HepG2 (cell line): ENCODE data around the gene FAM118A. TPM values are rescaled to one million over a fixed set of nuclear protein-coding genes. Genes with fewer than 3 reads are reported as not detected.

Source experiments
- ATAC-seq: fragments of 200-7000 bp; cut with Tn5 transposase; 3 replicates; pipeline ENCODE4 v1.9.1; 2020; ENCODE audit warnings: mild to moderate bottlenecking, moderate library complexity
- BruUV-seq: library from RNA; stranded (reverse); fragments of 400-500 nt; replicated peaks from 2 replicates; lab custom pipeline; 2021; lab: Mats Ljungman, UMichigan
- CTCF ChIA-PET: fragments of 300-600 bp; formaldehyde crosslinking; extraction: SDS; loops from one replicate; lab custom pipeline; 2021; ENCODE audit warnings: low total read pairs, inconsistent platforms, low intra/inter-chr PET ratio; lab: Yijun Ruan, JAX
- POLR2A ChIA-PET: fragments of 350-600 bp; sonication (Branson Sonifier 250); formaldehyde crosslinking; loops from one replicate; lab custom pipeline; 2020; ENCODE audit warnings: antibody characterized with exemption, inconsistent platforms; lab: Yijun Ruan, JAX
- DNase-seq: peaks from one replicate; pipeline ENCODE4 v3.0.0-alpha.2; 2015; ENCODE audit warnings: low spot score
- FAIRE-seq: peaks from 3 replicates; lab custom pipeline; 2011; peaks lifted over from hg19 to GRCh38; lab: Jason Lieb, UNC
- H2AFZ ChIP-seq: one replicate; pipeline ENCODE4 v1.6.1; 2011; ENCODE audit warnings: low read length, inconsistent platforms
- H3K27ac ChIP-seq: fragments of 300-600 bp; 3 replicates; pipeline ENCODE4 v1.8.0; 2011; ENCODE audit warnings: mixed run types, mild to moderate bottlenecking, mixed read lengths, low read length, inconsistent platforms; ENCODE audit not compliant: insufficient read depth; ENCODE audit errors: extremely low read length
- H3K27me3 ChIP-seq, 2 experiments: fragments of 200-600 bp in 1 of 2; 2 replicates in 1 of 2; 3 replicates in 1 of 2; pipeline versions ENCODE4 v1.6.0 to v1.8.0; 2011; ENCODE audit warnings: low read length in 2 of 2, mild to moderate bottlenecking in 2 of 2, moderate library complexity in 2 of 2, inconsistent platforms in 1 of 2; ENCODE audit not compliant: insufficient read depth in 2 of 2, control insufficient read depth in 1 of 2
- H3K36me3 ChIP-seq, 2 experiments: fragments of 200-600 bp in 1 of 2; replicated peaks in 1 of 2; 2 replicates in 1 of 2; 3 replicates in 1 of 2; pipeline versions ENCODE4 v1.5.1 to v1.8.0; 2011; ENCODE audit warnings: low read length in 2 of 2, inconsistent platforms in 1 of 2; ENCODE audit not compliant: insufficient read depth in 2 of 2, control insufficient read depth in 1 of 2
- H3K4me1 ChIP-seq: 2 replicates; pipeline ENCODE4 v1.5.1; 2012; ENCODE audit warnings: low read length, inconsistent platforms; ENCODE audit not compliant: insufficient read depth
- H3K4me2 ChIP-seq: 2 replicates; pipeline ENCODE4 v1.6.0; 2011; ENCODE audit warnings: low read depth, low read length, inconsistent platforms
- H3K4me3 ChIP-seq, 3 experiments: fragments of 200-600 bp in 1 of 3; sonication (generic), shearing (Covaris generic) in 1 of 3; replicated peaks in 1 of 3; 2 replicates each; pipeline ENCODE4 v1.5.1; 2011 to 2016; ENCODE audit warnings: low read length in 3 of 3, inconsistent platforms in 2 of 3, low read depth in 2 of 3, mild to moderate bottlenecking in 2 of 3, control low read depth in 1 of 3, mixed read lengths in 1 of 3; ENCODE audit not compliant: insufficient read depth in 1 of 3
- H3K79me2 ChIP-seq: one replicate; pipeline ENCODE4 v1.6.1; 2011; ENCODE audit warnings: low read length, inconsistent platforms; ENCODE audit not compliant: insufficient read depth
- H3K9ac ChIP-seq: 2 replicates; pipeline ENCODE4 v1.6.0; 2011; ENCODE audit warnings: mild to moderate bottlenecking, low read depth, low read length, inconsistent platforms; ENCODE audit not compliant: insufficient read depth
- H3K9me3 ChIP-seq: 2 replicates; pipeline ENCODE4 v1.5.1; 2012; ENCODE audit warnings: mild to moderate bottlenecking, low read length
- H4K20me1 ChIP-seq: 2 replicates; pipeline ENCODE4 v1.6.0; 2011; ENCODE audit warnings: inconsistent platforms, mild to moderate bottlenecking, low read length, moderate library complexity; ENCODE audit not compliant: insufficient read depth
- CEBPG ChIP-seq: IDR thresholded peaks from 2 replicates; pipeline ENCODE4 v1.6.1; 2016
- HDAC1 ChIP-seq: sonication (generic); formaldehyde crosslinking; IDR thresholded peaks from 2 replicates; pipeline ENCODE4 v1.5.1; 2020; ENCODE audit warnings: mild to moderate bottlenecking, missing genetic modification reagents
- HNRNPK ChIP-seq: fragments of 200-400 bp; formaldehyde crosslinking; IDR thresholded peaks from 2 replicates; pipeline ENCODE4 v1.6.1; 2018; ENCODE audit warnings: low read length, low read depth, moderate library complexity, mild to moderate bottlenecking; ENCODE audit not compliant: poor library complexity, severe bottlenecking
- HOXD1 ChIP-seq: sonication (generic); formaldehyde crosslinking; IDR thresholded peaks from 2 replicates; pipeline ENCODE4 v1.5.0; 2020; ENCODE audit warnings: missing genetic modification reagents
- PCBP2 ChIP-seq: fragments of 200-400 bp; formaldehyde crosslinking; optimal IDR thresholded peaks from 2 replicates; pipeline ENCODE3; 2018; ENCODE audit warnings: low read length, low read depth; ENCODE audit not compliant: poor library complexity, severe bottlenecking
- SALL1 ChIP-seq: sonication (generic); formaldehyde crosslinking; IDR thresholded peaks from 2 replicates; pipeline ENCODE4 v1.8.0; 2022; ENCODE audit warnings: mild to moderate bottlenecking, missing genetic modification reagents
- ZFX ChIP-seq: sonication (generic); formaldehyde crosslinking; IDR thresholded peaks from 2 replicates; pipeline ENCODE4 v1.4.0; 2020; ENCODE audit warnings: mild to moderate bottlenecking, low read depth, missing genetic modification reagents, moderate library complexity
- ZNF160 ChIP-seq: sonication (generic); formaldehyde crosslinking; IDR thresholded peaks from 2 replicates; pipeline ENCODE4 v1.8.0; 2022; ENCODE audit warnings: mild to moderate bottlenecking, inconsistent platforms, missing genetic modification reagents
- ZNF205 ChIP-seq: IDR thresholded peaks from 2 replicates; pipeline ENCODE4 v1.6.1; 2018; ENCODE audit warnings: missing biosample characterization, missing genetic modification reagents
- ZNF263 ChIP-seq: sonication (generic); formaldehyde crosslinking; IDR thresholded peaks from 2 replicates; pipeline ENCODE4 v1.4.0; 2020; ENCODE audit warnings: missing genetic modification reagents
- ZNF451 ChIP-seq: sonication (generic); formaldehyde crosslinking; IDR thresholded peaks from 2 replicates; pipeline ENCODE4 v1.5.0; 2020; ENCODE audit warnings: mild to moderate bottlenecking, missing genetic modification reagents
- ZNF558 ChIP-seq: sonication (generic); formaldehyde crosslinking; IDR thresholded peaks from 2 replicates; pipeline ENCODE4 v1.9.0; 2022; ENCODE audit warnings: mild to moderate bottlenecking, missing genetic modification reagents, borderline replicate concordance
- ZNF572 ChIP-seq: sonication (generic); formaldehyde crosslinking; IDR thresholded peaks from 2 replicates; pipeline ENCODE4 v1.5.1; 2020; ENCODE audit warnings: mild to moderate bottlenecking, missing genetic modification reagents
- ZNF777 ChIP-seq: sonication (generic); formaldehyde crosslinking; IDR thresholded peaks from 2 replicates; pipeline ENCODE4 v1.4.0; 2020; ENCODE audit warnings: missing genetic modification reagents
- WGBS: methylation state at CpG from one replicate; pipeline ENCODE4 v1.1.6; 2017; ENCODE audit warnings: low lambda C conversion rate; 5-methylcytosine and 5-hydroxymethylcytosine counted together
- in situ Hi-C: cut with HindIII; loops from 2 replicates; pipeline ENCODE4 v1.10.0; 2017; ENCODE audit warnings: low pct_unique_long_range_greater_than_20kb; ENCODE audit not compliant: extremely low pct_ligation_motif_present
- intact Hi-C: fragments of 100-400 bp; cut with micrococcal nuclease; formaldehyde crosslinking; loops from one replicate; pipeline ENCODE4 v1.10.0; 2022; ENCODE audit not compliant: unreplicated experiment
- polyA plus RNA-seq, 8 experiments: library from polyadenylated mRNA; depleted of rRNA in 3 of 8; stranded (reverse) in 7 of 8; unstranded in 1 of 8; fragments of >200 nt; fragmentation: Illumina TruSeq in 4 of 8; extraction: Trizol in 4 of 8; gene quantifications; 2 replicates each; pipeline versions ENCODE4 v1.2.1 to v1.2.3, GENCODE V29; 2011 to 2016; ENCODE audit warnings: low read depth in 4 of 8, missing spikeins in 1 of 8, mixed read lengths in 1 of 8; ENCODE audit not compliant: insufficient read depth in 1 of 8
- total RNA-seq, 5 experiments: library from RNA; depleted of rRNA; stranded (reverse); fragments of >200 nt; fragmentation: Illumina TruSeq; extraction: Trizol; gene quantifications; 2 replicates each; pipeline ENCODE4 v1.2.3, GENCODE V29; 2016; ENCODE audit warnings: low read depth in 1 of 5
- TF ChIP-seq, protein P1 (sequence below): sonication (generic); formaldehyde crosslinking; IDR thresholded peaks from 2 replicates; pipeline ENCODE4 v1.5.0; 2020; ENCODE audit warnings: mild to moderate bottlenecking, missing genetic modification reagents

Gene FAM118A
- total and polyA plus RNA-seq, 2 of the 13 experiments (the other 11 are each of a cell fraction or from before 2014, with no cell fraction given), result 36.7 to 48.2 TPM

DNA sequence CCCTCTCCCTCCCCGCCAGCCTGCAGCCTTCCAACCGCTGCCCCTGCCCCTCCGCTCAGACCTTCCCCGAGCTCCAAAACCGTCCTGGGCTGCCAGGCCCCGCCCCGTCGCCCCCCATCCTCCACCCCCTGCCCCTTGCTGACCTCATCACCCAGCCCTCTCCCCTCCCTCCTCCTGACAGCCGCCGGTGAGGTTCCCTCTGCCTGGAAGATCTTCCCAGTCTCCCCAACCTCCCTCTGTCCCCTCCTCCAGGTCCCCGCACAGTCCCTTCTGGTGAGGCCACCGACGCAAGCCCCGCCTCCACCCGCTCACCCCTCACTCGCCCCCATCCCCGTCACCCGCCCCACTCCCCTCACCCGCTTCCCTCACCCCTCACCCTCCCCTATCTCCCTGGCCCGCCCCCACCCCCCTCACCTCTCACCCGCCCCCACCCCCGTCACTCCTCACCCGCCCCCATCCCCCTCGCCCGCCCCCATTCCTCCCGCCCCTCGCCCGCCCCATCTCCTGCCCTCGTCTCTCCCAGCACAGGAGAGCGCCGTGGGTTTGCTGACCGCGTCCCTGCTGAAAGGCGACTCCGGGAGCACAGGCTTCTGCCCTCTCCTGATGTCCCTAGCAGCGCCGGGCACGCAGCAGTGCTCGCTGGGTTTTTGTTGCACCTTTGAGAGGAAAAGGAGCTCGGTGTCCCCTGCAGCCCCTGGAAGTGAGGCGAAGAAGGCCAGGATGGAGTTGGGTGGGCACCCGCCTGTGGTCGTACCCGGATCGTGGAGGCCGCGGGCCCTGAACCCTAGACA is 41.4 kb upstream of the FAM118A start:
- intact Hi-C loops (loop anchor here (2.0 to 10.0 kb wide), 3 partner anchors 42 to 286 kb away; no protein-coding TSS in a partner anchor), in situ Hi-C loops (loop anchor here (5.0 kb wide), 2 partner anchors 164 to 284 kb away; no protein-coding TSS in a partner anchor)
- no peaks in the 10 kb centered on the region; a peak in 1 of 5 replicates for H3K27me3 ChIP-seq
- ChIA-PET CTCF (interaction anchor here (1.1 to 2.5 kb wide), 5 partner anchors 17 to 286 kb away, joined by 3 to 22 read pairs (median 6); no protein-coding TSS in a partner anchor), POLR2A (no interaction called here)
- H3K79me2 ChIP-seq, result peaks cover 16% of the 10 kb centered on the region
- peak overlapping the region; percentile 99 for H3K4me2 ChIP-seq
- FAIRE-seq, result no peak
- WGBS, result 3% methylated on average over 38 of the region's 47 CpGs
- peak; percentile 11; the same call in 1 of the 3 replicates for ATAC-seq
- BruUV-seq, result no TSS peak
- no peaks in the 10 kb centered on the region for H3K36me3 ChIP-seq
- peaks cover 49% of the 10 kb centered on the region for H3K4me1 ChIP-seq
- TF ChIP-seq SALL1 (peak; percentile 2; the same call in 1 of the 2 replicates), HNRNPK (peak; percentile 64), ZNF205 (CRISPR knock-in tag) (0 out of 2 replicates have a peak, but pooled peaks have one; percentile 7), PCBP2 (no peak), ZNF572 (0 out of 2 replicates have a peak, but pooled peaks have one; percentile 10), CEBPG (CRISPR knock-in tag) (no peak), ZNF160 (CRISPR knock-in tag) (0 out of 2 replicates have a peak, but pooled peaks have one; percentile 31), HDAC1 (peak; percentile 23; the same call in 1 of the 2 replicates), ZNF263 (CRISPR knock-in tag) (peak; percentile 80), HOXD1 (CRISPR knock-in tag) (0 out of 2 replicates have a peak, but pooled peaks have one; percentile 29), ZNF777 (CRISPR knock-in tag) (peak; percentile 40; the same call in 1 of the 2 replicates), ZNF451 (0 out of 2 replicates have a peak, but pooled peaks have one; percentile 22), ZFX (no peak), ZNF558 (0 out of 2 replicates have a peak, but pooled peaks have one; percentile 10)
- TF ChIP-seq, protein P1, sequence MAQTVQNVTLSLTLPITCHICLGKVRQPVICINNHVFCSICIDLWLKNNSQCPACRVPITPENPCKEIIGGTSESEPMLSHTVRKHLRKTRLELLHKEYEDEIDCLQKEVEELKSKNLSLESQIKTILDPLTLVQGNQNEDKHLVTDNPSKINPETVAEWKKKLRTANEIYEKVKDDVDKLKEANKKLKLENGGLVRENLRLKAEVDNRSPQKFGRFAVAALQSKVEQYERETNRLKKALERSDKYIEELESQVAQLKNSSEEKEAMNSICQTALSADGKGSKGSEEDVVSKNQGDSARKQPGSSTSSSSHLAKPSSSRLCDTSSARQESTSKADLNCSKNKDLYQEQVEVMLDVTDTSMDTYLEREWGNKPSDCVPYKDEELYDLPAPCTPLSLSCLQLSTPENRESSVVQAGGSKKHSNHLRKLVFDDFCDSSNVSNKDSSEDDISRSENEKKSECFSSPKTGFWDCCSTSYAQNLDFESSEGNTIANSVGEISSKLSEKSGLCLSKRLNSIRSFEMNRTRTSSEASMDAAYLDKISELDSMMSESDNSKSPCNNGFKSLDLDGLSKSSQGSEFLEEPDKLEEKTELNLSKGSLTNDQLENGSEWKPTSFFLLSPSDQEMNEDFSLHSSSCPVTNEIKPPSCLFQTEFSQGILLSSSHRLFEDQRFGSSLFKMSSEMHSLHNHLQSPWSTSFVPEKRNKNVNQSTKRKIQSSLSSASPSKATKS, result no peak
- DNase-seq, result no peak
- no peak overlapping the region for H3K27ac ChIP-seq
- no peaks in the 10 kb centered on the region for H3K9me3 ChIP-seq
- H3K9ac ChIP-seq, result peak overlapping the region; percentile 46; the same call in 1 of the 2 replicates
- H3K4me3 ChIP-seq, result peak overlapping the region; percentile 75 to 85 (median 81)
- no peaks in the 10 kb centered on the region for H4K20me1 ChIP-seq
- H2AFZ ChIP-seq, result no peak overlapping the region
